Tibial nerve (tissue), 4 donors: ENCODE measurements around the gene FST. TPM values are rescaled to one million over a fixed set of nuclear protein-coding genes. Genes with fewer than 3 reads are reported as not detected.

ENCODE experiments used
- DNase-seq, 2 donors: peaks; one replicate each; pipeline ENCODE4 v3.0.0-alpha.2; 2019; ENCODE audit warnings: low spot score in 2 of 2
- H3K27ac ChIP-seq, 4 donors: fragments of 200-600 bp; sonication (generic) in 3 of 4; one replicate each; pipeline ENCODE4 v1.5.1; 2017 to 2019; ENCODE audit warnings: mild to moderate bottlenecking in 1 of 4
- H3K27me3 ChIP-seq, 2 donors: fragments of 200-600 bp; sonication (generic) in 1 of 2; one replicate each; pipeline versions ENCODE4 v1.5.1 to v1.6.0; 2017 to 2019
- H3K36me3 ChIP-seq, 3 donors: fragments of 200-600 bp; sonication (generic); one replicate each; pipeline ENCODE4 v1.5.1; 2018 to 2019
- H3K4me1 ChIP-seq, 4 donors: fragments of 200-600 bp; sonication (generic) in 3 of 4; one replicate each; pipeline ENCODE4 v1.5.1; 2017 to 2019
- H3K4me3 ChIP-seq, 4 donors: fragments of 200-600 bp; sonication (generic) in 3 of 4; one replicate each; pipeline ENCODE4 v1.5.1; 2017 to 2019; ENCODE audit warnings: mild to moderate bottlenecking in 1 of 4, moderate library complexity in 1 of 4
- H3K9me3 ChIP-seq, 4 donors: fragments of 200-600 bp; sonication (generic) in 3 of 4; one replicate each; pipeline ENCODE4 v1.5.1; 2017 to 2019
- CTCF ChIP-seq, 5 experiments: fragments of 200-600 bp in 3 of 5; fragments of 450-650 bp in 2 of 5; sonication (generic) in 3 of 5; IDR thresholded peaks; one replicate each; pipeline ENCODE4 v1.5.1; 2016 to 2019; ENCODE audit warnings: antibody characterized with exemption in 5 of 5, mild to moderate bottlenecking in 3 of 5, moderate library complexity in 2 of 5
- EP300 ChIP-seq, 2 donors: sonication (generic); formaldehyde crosslinking; IDR thresholded peaks; one replicate each; pipeline ENCODE4 v1.6.1; 2017; ENCODE audit warnings: antibody characterized with exemption in 2 of 2, mild to moderate bottlenecking in 1 of 2
- POLR2A ChIP-seq, 2 donors: fragments of 450-650 bp; IDR thresholded peaks; one replicate each; pipeline ENCODE4 v1.6.1; 2017; ENCODE audit warnings: antibody characterized with exemption in 2 of 2, mild to moderate bottlenecking in 2 of 2, moderate library complexity in 2 of 2
- WGBS, 2 donors: methylation state at CpG; one replicate each; pipeline ENCODE4 v1.1.5; 2018; 5-methylcytosine and 5-hydroxymethylcytosine counted together
- total RNA-seq, 4 donors: library from RNA; depleted of rRNA; stranded (reverse); fragments of >200 nt; gene quantifications; one replicate each; pipeline ENCODE4 v1.1.0, GENCODE V29; 2016

The FST gene
- total RNA-seq, 4 donors from 2014 or later = 1.8 to 27.3 (median 12.9) TPM

- H3K27ac ChIP-seq = no peak overlapping the region
- no peak for DNase-seq
These were observed 10.3 kb downstream of the FST start for GRCh38 chr5:53490747-53491146.

GRCh38 chr5:53501054-53501453, 20.6 kb downstream of the FST start:
- WGBS, 2 donors = 25 to 34% methylated on average over 2 of the region's 2 CpGs
- no peak for DNase-seq
- no peaks in the 10 kb centered on the region for H3K36me3 ChIP-seq
- no peak for TF ChIP-seq CTCF (IDR thresholded peaks at IDR 0.05)
- no peak for TF ChIP-seq EP300 (IDR thresholded peaks at IDR 0.05)
- TF ChIP-seq POLR2A (IDR thresholded peaks at IDR 0.05) = no peak
- H3K27ac ChIP-seq = no peak overlapping the region
- H3K4me3 ChIP-seq = no peak overlapping the region
- peaks cover 0 to 5% (median 0%) of the 10 kb centered on the region in 4 donors for H3K9me3 ChIP-seq
- H3K27me3 ChIP-seq = no peaks in the 10 kb centered on the region
- H3K4me1 ChIP-seq = no peaks in the 10 kb centered on the region

More at GRCh38 chr5:53490747-53491146, 10.3 kb downstream of the FST start:
- Histone ChIP-seq H3K36me3 (no peaks in the 10 kb centered on the region), H3K4me3 (no peak overlapping the region), H3K27me3 (no peaks in the 10 kb centered on the region), H3K9me3 (no peaks in the 10 kb centered on the region), H3K4me1 (no peaks in the 10 kb centered on the region)
- TF ChIP-seq POLR2A (IDR thresholded peaks at IDR 0.05) (no peak), CTCF (IDR thresholded peaks at IDR 0.05) (no peak), EP300 (IDR thresholded peaks at IDR 0.05) (no peak)

GRCh38 chr5:53503562-53504218, 23.3 kb downstream of the FST start:
- Histone ChIP-seq H3K4me3 (no peak overlapping the region), H3K27me3 (no peaks in the 10 kb centered on the region), H3K36me3 (no peaks in the 10 kb centered on the region), H3K4me1 (no peaks in the 10 kb centered on the region), H3K9me3 (peaks cover 0 to 6% (median 0%) of the 10 kb centered on the region in 4 donors), H3K27ac (no peak overlapping the region)
- TF ChIP-seq EP300 (IDR thresholded peaks at IDR 0.05) (no peak), POLR2A (IDR thresholded peaks at IDR 0.05) (no peak), CTCF (IDR thresholded peaks at IDR 0.05) (no peak)
- no peak for DNase-seq
- WGBS, 2 donors = 51 to 54% methylated on average over 3 of the region's 3 CpGs

- Histone ChIP-seq H3K9me3 (peaks cover 0 to 33% (median 2%) of the 10 kb centered on the region in 4 donors), H3K4me3 (no peak overlapping the region), H3K36me3 (no peaks in the 10 kb centered on the region), H3K27ac (no peak overlapping the region), H3K4me1 (no peaks in the 10 kb centered on the region), H3K27me3 (no peaks in the 10 kb centered on the region)
- 92 to 95% methylated on average over 4 of the region's 4 CpGs for WGBS, 2 donors
- TF ChIP-seq CTCF (IDR thresholded peaks at IDR 0.05) (no peak), EP300 (IDR thresholded peaks at IDR 0.05) (no peak), POLR2A (IDR thresholded peaks at IDR 0.05) (no peak)
- DNase-seq = no peak
These were observed 26.6 kb downstream of the FST start for GRCh38 chr5:53507013-53507412.

- H3K36me3 ChIP-seq = no peaks in the 10 kb centered on the region
- H3K27me3 ChIP-seq = no peaks in the 10 kb centered on the region
- H3K4me1 ChIP-seq = no peaks in the 10 kb centered on the region
- no peak for DNase-seq
- no peak overlapping the region for H3K27ac ChIP-seq
- TF ChIP-seq POLR2A (IDR thresholded peaks at IDR 0.05) (no peak), EP300 (IDR thresholded peaks at IDR 0.05) (no peak), CTCF (IDR thresholded peaks at IDR 0.05) (no peak)
- WGBS, 2 donors = 74 to 76% methylated on average over 3 of the region's 3 CpGs
- no peak overlapping the region for H3K4me3 ChIP-seq
- peaks cover 0 to 44% (median 2%) of the 10 kb centered on the region in 4 donors for H3K9me3 ChIP-seq
These were observed 27.7 kb downstream of the FST start for GRCh38 chr5:53508125-53508524.
